HEK293 (cell line): ENCODE measurements around the gene GTF2A1.

ENCODE experiments used
- IKZF3 ChIP-seq: fragments of 450-650 bp; IDR thresholded peaks from 2 replicates; pipeline ENCODE4 v1.5.0; 2018; ENCODE audit warnings: missing biosample characterization, mild to moderate bottlenecking, missing genetic modification characterization, moderate library complexity
- KLF16 ChIP-seq: fragments of 450-650 bp; formaldehyde crosslinking; IDR thresholded peaks from 2 replicates; pipeline ENCODE4 v1.5.1; 2017; ENCODE audit warnings: missing biosample characterization, missing genetic modification characterization
- KLF7 ChIP-seq: fragments of 450-650 bp; formaldehyde crosslinking; IDR thresholded peaks from 2 replicates; pipeline ENCODE4 v1.5.1; 2016; ENCODE audit warnings: missing biosample characterization, missing genetic modification characterization, borderline replicate concordance
- RBAK ChIP-seq: fragments of 450-650 bp; formaldehyde crosslinking; IDR thresholded peaks from 2 replicates; pipeline ENCODE4 v1.5.1; 2016; ENCODE audit warnings: missing biosample characterization, missing genetic modification characterization
- SP7 ChIP-seq: fragments of 450-650 bp; formaldehyde crosslinking; IDR thresholded peaks from 2 replicates; pipeline ENCODE4 v1.5.1; 2016; ENCODE audit warnings: missing biosample characterization, missing genetic modification characterization
- YY2 ChIP-seq: fragments of 450-650 bp; formaldehyde crosslinking; IDR thresholded peaks from 2 replicates; pipeline ENCODE4 v1.5.1; 2016; ENCODE audit warnings: missing biosample characterization, missing genetic modification characterization
- ZBTB17 ChIP-seq: fragments of 450-650 bp; formaldehyde crosslinking; IDR thresholded peaks from 2 replicates; pipeline ENCODE4 v1.5.1; 2016; ENCODE audit warnings: missing biosample characterization, missing genetic modification characterization
- ZBTB21 ChIP-seq: fragments of 450-650 bp; formaldehyde crosslinking; IDR thresholded peaks from 2 replicates; pipeline ENCODE4 v1.5.1; 2017; ENCODE audit warnings: missing biosample characterization, missing genetic modification characterization
- ZNF114 ChIP-seq: fragments of 450-650 bp; formaldehyde crosslinking; IDR thresholded peaks from 2 replicates; pipeline ENCODE4 v1.5.0; 2017; ENCODE audit warnings: missing biosample characterization, missing genetic modification characterization
- ZNF211 ChIP-seq: fragments of 450-650 bp; formaldehyde crosslinking; IDR thresholded peaks from 2 replicates; pipeline ENCODE4 v1.5.1; 2016; ENCODE audit warnings: low read depth, missing biosample characterization, missing genetic modification characterization
- ZNF335 ChIP-seq: fragments of 450-650 bp; formaldehyde crosslinking; conservative IDR thresholded peaks from 2 replicates; pipeline ENCODE4 v1.5.1; 2016; ENCODE audit warnings: missing biosample characterization, missing genetic modification characterization
- ZNF350 ChIP-seq: fragments of 450-650 bp; formaldehyde crosslinking; IDR thresholded peaks from 2 replicates; pipeline ENCODE4 v1.5.0; 2017; ENCODE audit warnings: missing biosample characterization, mild to moderate bottlenecking, missing genetic modification characterization
- ZNF571 ChIP-seq: fragments of 450-650 bp; formaldehyde crosslinking; IDR thresholded peaks from 2 replicates; pipeline ENCODE4 v1.5.0; 2017; ENCODE audit warnings: missing biosample characterization, missing genetic modification characterization
- ZNF610 ChIP-seq: fragments of 450-650 bp; formaldehyde crosslinking; IDR thresholded peaks from 2 replicates; pipeline ENCODE4 v1.5.1; 2016; ENCODE audit warnings: missing biosample characterization, missing genetic modification characterization, borderline replicate concordance
- ZNF623 ChIP-seq: fragments of 450-650 bp; formaldehyde crosslinking; IDR thresholded peaks from 2 replicates; pipeline ENCODE4 v1.5.1; 2016; ENCODE audit warnings: missing biosample characterization, missing genetic modification characterization
- ZNF777 ChIP-seq: fragments of 450-650 bp; formaldehyde crosslinking; IDR thresholded peaks from 2 replicates; pipeline ENCODE4 v1.5.1; 2017; ENCODE audit warnings: missing biosample characterization, missing genetic modification characterization, borderline replicate concordance
- ZNF792 ChIP-seq: fragments of 450-650 bp; formaldehyde crosslinking; IDR thresholded peaks from 2 replicates; pipeline ENCODE4 v1.5.1; 2016; ENCODE audit warnings: missing biosample characterization, missing genetic modification characterization
- TF ChIP-seq, protein P1 (sequence below): fragments of 450-650 bp; formaldehyde crosslinking; IDR thresholded peaks from 2 replicates; pipeline ENCODE4 v1.5.1; 2017; ENCODE audit warnings: missing biosample characterization, missing genetic modification characterization
- TF ChIP-seq, protein P2 (sequence below): fragments of 450-650 bp; formaldehyde crosslinking; IDR thresholded peaks from 2 replicates; pipeline ENCODE4 v1.5.1; 2016; ENCODE audit warnings: missing biosample characterization, missing genetic modification characterization
- TF ChIP-seq, protein P3 (sequence below): fragments of 450-650 bp; formaldehyde crosslinking; IDR thresholded peaks from 2 replicates; pipeline ENCODE4 v1.5.1; 2017; ENCODE audit warnings: missing biosample characterization, missing genetic modification characterization
- TF ChIP-seq, protein P4 (sequence below): fragments of 450-650 bp; formaldehyde crosslinking; conservative IDR thresholded peaks from 2 replicates; pipeline ENCODE4 v1.5.1; 2016; ENCODE audit warnings: low read depth, missing biosample characterization, missing genetic modification characterization
- TF ChIP-seq, protein P5 (sequence below): fragments of 450-650 bp; formaldehyde crosslinking; IDR thresholded peaks from 2 replicates; pipeline ENCODE4 v1.5.1; 2016; ENCODE audit warnings: missing biosample characterization, missing genetic modification characterization
- TF ChIP-seq, protein P6 (sequence below): fragments of 450-650 bp; formaldehyde crosslinking; IDR thresholded peaks from 2 replicates; pipeline ENCODE4 v1.5.1; 2016; ENCODE audit warnings: missing biosample characterization, missing genetic modification characterization
- TF ChIP-seq, protein P7 (sequence below): fragments of 450-650 bp; formaldehyde crosslinking; optimal IDR thresholded peaks from 2 replicates; pipeline ENCODE3; 2016; ENCODE audit warnings: missing biosample characterization, mild to moderate bottlenecking, missing genetic modification characterization

Gene GTF2A1

DNA sequence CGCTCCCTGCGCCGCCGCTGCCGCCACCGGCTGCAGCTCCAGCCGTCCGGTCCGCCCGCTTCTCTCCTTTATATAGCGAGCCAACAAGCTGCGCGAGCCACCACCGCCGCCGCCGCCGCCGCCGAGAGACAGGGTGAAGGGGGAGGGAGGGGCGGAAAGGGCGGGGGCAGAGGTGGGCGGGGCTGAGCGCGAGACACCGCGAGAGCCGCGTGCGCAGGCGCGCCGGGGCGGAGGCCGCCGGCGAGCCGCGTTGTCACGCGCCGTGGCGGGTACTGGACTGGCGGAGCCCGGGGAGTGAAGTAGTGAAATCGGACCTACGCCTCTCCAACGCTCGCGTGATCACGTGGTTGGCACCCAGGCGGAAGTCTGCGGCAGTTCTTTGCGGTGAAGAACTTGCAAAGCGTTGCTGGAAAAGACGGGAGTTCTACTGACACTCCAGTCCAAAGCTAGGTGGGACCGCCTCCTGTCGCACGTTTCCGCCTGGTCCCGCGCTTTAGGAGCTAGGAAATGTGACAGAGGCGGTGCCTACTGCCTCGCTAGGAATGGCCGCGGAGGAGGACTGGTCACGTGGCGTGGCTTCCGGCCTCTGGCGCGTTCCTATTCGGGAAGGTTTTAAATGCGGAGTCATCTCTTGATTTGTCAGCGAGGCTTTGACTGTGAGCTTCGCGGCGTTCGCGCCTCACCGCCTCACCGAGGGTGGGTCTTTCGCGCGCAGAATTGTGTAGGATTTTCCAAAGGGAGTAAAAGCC is at the start of gene GTF2A1 (continued):
- peak; percentile 74; the same call in 1 of the 2 replicates for TF ChIP-seq YY2 (tag by site-specific recombination)
- peak; percentile 84 for TF ChIP-seq SP7
- TF ChIP-seq ZNF335 (tag by site-specific recombination): 0 out of 2 replicates have a peak, but pooled peaks have one; percentile 12
- TF ChIP-seq, protein P1, sequence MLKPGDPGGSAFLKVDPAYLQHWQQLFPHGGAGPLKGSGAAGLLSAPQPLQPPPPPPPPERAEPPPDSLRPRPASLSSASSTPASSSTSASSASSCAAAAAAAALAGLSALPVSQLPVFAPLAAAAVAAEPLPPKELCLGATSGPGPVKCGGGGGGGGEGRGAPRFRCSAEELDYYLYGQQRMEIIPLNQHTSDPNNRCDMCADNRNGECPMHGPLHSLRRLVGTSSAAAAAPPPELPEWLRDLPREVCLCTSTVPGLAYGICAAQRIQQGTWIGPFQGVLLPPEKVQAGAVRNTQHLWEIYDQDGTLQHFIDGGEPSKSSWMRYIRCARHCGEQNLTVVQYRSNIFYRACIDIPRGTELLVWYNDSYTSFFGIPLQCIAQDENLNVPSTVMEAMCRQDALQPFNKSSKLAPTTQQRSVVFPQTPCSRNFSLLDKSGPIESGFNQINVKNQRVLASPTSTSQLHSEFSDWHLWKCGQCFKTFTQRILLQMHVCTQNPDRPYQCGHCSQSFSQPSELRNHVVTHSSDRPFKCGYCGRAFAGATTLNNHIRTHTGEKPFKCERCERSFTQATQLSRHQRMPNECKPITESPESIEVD (tag by site-specific recombination): no peak
- TF ChIP-seq ZNF623: peak; percentile 33; the same call in 1 of the 2 replicates
- TF ChIP-seq, protein P2, sequence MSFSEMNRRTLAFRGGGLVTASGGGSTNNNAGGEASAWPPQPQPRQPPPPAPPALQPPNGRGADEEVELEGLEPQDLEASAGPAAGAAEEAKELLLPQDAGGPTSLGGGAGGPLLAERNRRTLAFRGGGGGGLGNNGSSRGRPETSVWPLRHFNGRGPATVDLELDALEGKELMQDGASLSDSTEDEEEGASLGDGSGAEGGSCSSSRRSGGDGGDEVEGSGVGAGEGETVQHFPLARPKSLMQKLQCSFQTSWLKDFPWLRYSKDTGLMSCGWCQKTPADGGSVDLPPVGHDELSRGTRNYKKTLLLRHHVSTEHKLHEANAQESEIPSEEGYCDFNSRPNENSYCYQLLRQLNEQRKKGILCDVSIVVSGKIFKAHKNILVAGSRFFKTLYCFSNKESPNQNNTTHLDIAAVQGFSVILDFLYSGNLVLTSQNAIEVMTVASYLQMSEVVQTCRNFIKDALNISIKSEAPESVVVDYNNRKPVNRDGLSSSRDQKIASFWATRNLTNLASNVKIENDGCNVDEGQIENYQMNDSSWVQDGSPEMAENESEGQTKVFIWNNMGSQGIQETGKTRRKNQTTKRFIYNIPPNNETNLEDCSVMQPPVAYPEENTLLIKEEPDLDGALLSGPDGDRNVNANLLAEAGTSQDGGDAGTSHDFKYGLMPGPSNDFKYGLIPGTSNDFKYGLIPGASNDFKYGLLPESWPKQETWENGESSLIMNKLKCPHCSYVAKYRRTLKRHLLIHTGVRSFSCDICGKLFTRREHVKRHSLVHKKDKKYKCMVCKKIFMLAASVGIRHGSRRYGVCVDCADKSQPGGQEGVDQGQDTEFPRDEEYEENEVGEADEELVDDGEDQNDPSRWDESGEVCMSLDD: no peak
- TF ChIP-seq KLF16 (tag by site-specific recombination): peak; percentile 83
- no peak for TF ChIP-seq ZNF571 (tag by site-specific recombination)
- 0 out of 2 replicates have a peak, but pooled peaks have one; percentile 22 for TF ChIP-seq ZBTB21 (tag by site-specific recombination)
- TF ChIP-seq KLF7 (tag by site-specific recombination): peak; percentile 69; the same call in 1 of the 2 replicates
- TF ChIP-seq ZNF792: no peak
- peak; percentile 76 for TF ChIP-seq IKZF3 (tag by site-specific recombination)
- TF ChIP-seq, protein P3, sequence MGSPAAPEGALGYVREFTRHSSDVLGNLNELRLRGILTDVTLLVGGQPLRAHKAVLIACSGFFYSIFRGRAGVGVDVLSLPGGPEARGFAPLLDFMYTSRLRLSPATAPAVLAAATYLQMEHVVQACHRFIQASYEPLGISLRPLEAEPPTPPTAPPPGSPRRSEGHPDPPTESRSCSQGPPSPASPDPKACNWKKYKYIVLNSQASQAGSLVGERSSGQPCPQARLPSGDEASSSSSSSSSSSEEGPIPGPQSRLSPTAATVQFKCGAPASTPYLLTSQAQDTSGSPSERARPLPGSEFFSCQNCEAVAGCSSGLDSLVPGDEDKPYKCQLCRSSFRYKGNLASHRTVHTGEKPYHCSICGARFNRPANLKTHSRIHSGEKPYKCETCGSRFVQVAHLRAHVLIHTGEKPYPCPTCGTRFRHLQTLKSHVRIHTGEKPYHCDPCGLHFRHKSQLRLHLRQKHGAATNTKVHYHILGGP (tag by site-specific recombination): no peak
- peak; percentile 85 for TF ChIP-seq ZBTB17 (tag by site-specific recombination)
- no peak for TF ChIP-seq ZNF114 (tag by site-specific recombination)
- TF ChIP-seq, protein P4, sequence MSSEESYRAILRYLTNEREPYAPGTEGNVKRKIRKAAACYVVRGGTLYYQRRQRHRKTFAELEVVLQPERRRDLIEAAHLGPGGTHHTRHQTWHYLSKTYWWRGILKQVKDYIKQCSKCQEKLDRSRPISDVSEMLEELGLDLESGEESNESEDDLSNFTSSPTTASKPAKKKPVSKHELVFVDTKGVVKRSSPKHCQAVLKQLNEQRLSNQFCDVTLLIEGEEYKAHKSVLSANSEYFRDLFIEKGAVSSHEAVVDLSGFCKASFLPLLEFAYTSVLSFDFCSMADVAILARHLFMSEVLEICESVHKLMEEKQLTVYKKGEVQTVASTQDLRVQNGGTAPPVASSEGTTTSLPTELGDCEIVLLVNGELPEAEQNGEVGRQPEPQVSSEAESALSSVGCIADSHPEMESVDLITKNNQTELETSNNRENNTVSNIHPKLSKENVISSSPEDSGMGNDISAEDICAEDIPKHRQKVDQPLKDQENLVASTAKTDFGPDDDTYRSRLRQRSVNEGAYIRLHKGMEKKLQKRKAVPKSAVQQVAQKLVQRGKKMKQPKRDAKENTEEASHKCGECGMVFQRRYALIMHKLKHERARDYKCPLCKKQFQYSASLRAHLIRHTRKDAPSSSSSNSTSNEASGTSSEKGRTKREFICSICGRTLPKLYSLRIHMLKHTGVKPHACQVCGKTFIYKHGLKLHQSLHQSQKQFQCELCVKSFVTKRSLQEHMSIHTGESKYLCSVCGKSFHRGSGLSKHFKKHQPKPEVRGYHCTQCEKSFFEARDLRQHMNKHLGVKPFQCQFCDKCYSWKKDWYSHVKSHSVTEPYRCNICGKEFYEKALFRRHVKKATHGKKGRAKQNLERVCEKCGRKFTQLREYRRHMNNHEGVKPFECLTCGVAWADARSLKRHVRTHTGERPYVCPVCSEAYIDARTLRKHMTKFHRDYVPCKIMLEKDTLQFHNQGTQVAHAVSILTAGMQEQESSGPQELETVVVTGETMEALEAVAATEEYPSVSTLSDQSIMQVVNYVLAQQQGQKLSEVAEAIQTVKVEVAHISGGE (tag by site-specific recombination): peak; percentile 63
- TF ChIP-seq, protein P5, sequence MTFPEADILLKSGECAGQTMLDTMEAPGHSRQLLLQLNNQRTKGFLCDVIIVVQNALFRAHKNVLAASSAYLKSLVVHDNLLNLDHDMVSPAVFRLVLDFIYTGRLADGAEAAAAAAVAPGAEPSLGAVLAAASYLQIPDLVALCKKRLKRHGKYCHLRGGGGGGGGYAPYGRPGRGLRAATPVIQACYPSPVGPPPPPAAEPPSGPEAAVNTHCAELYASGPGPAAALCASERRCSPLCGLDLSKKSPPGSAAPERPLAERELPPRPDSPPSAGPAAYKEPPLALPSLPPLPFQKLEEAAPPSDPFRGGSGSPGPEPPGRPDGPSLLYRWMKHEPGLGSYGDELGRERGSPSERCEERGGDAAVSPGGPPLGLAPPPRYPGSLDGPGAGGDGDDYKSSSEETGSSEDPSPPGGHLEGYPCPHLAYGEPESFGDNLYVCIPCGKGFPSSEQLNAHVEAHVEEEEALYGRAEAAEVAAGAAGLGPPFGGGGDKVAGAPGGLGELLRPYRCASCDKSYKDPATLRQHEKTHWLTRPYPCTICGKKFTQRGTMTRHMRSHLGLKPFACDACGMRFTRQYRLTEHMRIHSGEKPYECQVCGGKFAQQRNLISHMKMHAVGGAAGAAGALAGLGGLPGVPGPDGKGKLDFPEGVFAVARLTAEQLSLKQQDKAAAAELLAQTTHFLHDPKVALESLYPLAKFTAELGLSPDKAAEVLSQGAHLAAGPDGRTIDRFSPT (tag by site-specific recombination): peak; percentile 86
- TF ChIP-seq, protein P6, sequence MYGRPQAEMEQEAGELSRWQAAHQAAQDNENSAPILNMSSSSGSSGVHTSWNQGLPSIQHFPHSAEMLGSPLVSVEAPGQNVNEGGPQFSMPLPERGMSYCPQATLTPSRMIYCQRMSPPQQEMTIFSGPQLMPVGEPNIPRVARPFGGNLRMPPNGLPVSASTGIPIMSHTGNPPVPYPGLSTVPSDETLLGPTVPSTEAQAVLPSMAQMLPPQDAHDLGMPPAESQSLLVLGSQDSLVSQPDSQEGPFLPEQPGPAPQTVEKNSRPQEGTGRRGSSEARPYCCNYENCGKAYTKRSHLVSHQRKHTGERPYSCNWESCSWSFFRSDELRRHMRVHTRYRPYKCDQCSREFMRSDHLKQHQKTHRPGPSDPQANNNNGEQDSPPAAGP (tag by site-specific recombination): peak; percentile 84
- TF ChIP-seq ZNF350 (tag by site-specific recombination): no peak
- TF ChIP-seq ZNF777 (tag by site-specific recombination): no peak
- TF ChIP-seq, protein P7, sequence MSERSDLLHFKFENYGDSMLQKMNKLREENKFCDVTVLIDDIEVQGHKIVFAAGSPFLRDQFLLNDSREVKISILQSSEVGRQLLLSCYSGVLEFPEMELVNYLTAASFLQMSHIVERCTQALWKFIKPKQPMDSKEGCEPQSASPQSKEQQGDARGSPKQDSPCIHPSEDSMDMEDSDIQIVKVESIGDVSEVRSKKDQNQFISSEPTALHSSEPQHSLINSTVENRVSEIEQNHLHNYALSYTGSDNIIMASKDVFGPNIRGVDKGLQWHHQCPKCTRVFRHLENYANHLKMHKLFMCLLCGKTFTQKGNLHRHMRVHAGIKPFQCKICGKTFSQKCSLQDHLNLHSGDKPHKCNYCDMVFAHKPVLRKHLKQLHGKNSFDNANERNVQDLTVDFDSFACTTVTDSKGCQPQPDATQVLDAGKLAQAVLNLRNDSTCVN (tag by site-specific recombination): peak; percentile 85
- TF ChIP-seq ZNF211: no peak
- 0 out of 2 replicates have a peak, but pooled peaks have one; percentile 62 for TF ChIP-seq RBAK (tag by site-specific recombination)
- TF ChIP-seq ZNF610 (tag by site-specific recombination): peak; percentile 27; the same call in 1 of the 2 replicates
